ENCODE results near the gene XRCC5. TPM values are rescaled to one million over a fixed set of nuclear protein-coding genes. Genes with fewer than 3 reads are reported as not detected.

Gene XRCC5
- total RNA-seq, 3 donors from 2014 or later: 134 to 227 (median 188) TPM

DNA sequence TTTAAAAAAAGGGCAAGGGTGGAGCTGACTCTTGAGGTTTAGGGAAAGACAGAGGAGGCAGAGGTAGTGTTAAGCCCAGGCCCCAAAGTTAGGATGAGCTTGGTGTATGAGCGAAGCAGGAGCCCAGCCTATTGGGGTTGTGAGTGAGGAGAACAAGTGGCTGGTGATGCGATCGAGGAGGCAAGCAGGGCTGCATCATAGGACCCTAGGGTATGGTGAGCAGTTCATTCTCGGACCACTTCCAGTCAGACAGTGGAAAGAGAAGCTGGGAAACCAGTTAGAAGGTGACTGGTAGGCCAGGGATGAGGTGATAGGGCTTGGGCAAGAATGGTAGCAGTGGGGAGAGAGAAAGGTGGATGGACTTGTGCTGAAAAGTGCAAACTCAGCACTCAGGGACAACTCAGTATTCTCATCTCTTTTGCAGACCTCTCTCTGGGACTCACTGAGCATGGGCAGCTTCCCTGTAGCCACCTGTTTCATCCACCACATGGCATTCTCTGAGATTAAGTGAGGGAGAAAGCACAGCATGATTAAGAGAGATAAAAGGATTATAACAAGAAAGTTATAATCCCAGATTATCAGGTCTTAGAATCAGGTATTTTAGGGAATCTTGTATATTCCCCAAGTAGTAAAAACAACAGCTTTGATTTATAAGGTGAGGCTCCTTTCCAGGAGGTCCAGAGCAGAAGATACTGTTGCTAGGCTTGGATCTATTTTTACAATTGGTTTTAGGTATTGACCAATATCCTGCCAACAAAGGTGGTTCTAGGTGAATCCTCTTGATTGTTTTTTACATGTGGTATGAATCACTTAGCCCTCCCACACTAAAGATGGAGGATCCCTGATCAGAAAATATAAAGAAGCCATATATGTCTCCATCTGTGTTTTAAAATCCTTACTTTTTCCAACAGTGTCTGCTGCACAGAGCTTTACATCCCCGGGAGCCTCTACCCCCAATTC lies 38.3 kb downstream of the XRCC5 start:
- Histone ChIP-seq H3K4me3 (no peak overlapping the region), H3K27me3 (no peaks in the 10 kb centered on the region), H3K36me3 (peaks cover 12% of the 10 kb centered on the region), H3K27ac (no peak overlapping the region), H3K9me3 (no peaks in the 10 kb centered on the region), H3K4me1 (no peaks in the 10 kb centered on the region)
- DNase-seq (ENCODE audit: low spot score in 2 of 2): no peak
- no peak for TF ChIP-seq POLR2AphosphoS5 (IDR thresholded peaks at IDR 0.05)
- TF ChIP-seq, protein P1, sequence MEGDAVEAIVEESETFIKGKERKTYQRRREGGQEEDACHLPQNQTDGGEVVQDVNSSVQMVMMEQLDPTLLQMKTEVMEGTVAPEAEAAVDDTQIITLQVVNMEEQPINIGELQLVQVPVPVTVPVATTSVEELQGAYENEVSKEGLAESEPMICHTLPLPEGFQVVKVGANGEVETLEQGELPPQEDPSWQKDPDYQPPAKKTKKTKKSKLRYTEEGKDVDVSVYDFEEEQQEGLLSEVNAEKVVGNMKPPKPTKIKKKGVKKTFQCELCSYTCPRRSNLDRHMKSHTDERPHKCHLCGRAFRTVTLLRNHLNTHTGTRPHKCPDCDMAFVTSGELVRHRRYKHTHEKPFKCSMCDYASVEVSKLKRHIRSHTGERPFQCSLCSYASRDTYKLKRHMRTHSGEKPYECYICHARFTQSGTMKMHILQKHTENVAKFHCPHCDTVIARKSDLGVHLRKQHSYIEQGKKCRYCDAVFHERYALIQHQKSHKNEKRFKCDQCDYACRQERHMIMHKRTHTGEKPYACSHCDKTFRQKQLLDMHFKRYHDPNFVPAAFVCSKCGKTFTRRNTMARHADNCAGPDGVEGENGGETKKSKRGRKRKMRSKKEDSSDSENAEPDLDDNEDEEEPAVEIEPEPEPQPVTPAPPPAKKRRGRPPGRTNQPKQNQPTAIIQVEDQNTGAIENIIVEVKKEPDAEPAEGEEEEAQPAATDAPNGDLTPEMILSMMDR (IDR thresholded peaks at IDR 0.05): no peak
- no peak for TF ChIP-seq POLR2A (IDR thresholded peaks at IDR 0.05)
- intact Hi-C loops (cut with DNase I; ENCODE audit: low total_unique reads): loop anchor here (5.0 kb wide), 1 partner anchor 1880 kb away; no protein-coding TSS in a partner anchor

- H3K27ac ChIP-seq: no peak overlapping the region
- H3K36me3 ChIP-seq: peaks cover 7% of the 10 kb centered on the region
- no peak for DNase-seq (ENCODE audit: low spot score in 2 of 2)
- no peak overlapping the region for H3K4me3 ChIP-seq
- H3K4me1 ChIP-seq: no peaks in the 10 kb centered on the region
- intact Hi-C loops (cut with DNase I; ENCODE audit: low total_unique reads): loop anchor here (5.0 kb wide), 1 partner anchor 1878 kb away; no protein-coding TSS in a partner anchor
- H3K9me3 ChIP-seq: no peaks in the 10 kb centered on the region
- H3K27me3 ChIP-seq: no peaks in the 10 kb centered on the region
- TF ChIP-seq, protein P1 (IDR thresholded peaks at IDR 0.05): no peak
- TF ChIP-seq POLR2AphosphoS5 (IDR thresholded peaks at IDR 0.05) (no peak), POLR2A (IDR thresholded peaks at IDR 0.05) (no peak)
Measured at GRCh38 chr2:216148983-216149382, 39.8 kb downstream of the XRCC5 start.

DNA sequence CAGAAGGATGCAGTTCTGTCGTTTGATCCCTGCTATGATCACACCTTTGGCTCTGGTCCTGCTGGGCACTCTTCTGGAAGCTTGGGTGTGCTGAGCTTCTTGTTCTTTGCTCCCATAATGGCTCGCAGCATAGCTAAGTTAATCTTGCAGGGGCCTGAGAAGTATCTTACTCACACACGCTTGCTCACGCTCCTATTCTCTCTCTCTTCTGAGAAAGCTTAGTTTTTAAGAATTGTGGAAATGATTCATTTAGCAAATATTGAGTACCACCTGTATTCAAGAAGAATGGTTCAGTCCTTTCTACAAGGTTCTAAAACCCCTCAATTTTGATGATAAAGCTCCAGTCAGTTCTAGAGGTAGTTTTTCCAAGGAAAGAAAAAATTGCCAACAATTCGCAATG lies 40.6 kb downstream of the XRCC5 start:
- Histone ChIP-seq H3K27ac (no peak overlapping the region), H3K4me3 (no peak overlapping the region), H3K36me3 (peaks cover 7% of the 10 kb centered on the region), H3K9me3 (no peaks in the 10 kb centered on the region), H3K27me3 (no peaks in the 10 kb centered on the region), H3K4me1 (no peaks in the 10 kb centered on the region)
- TF ChIP-seq, protein P1 (IDR thresholded peaks at IDR 0.05): no peak
- no peak for TF ChIP-seq POLR2AphosphoS5 (IDR thresholded peaks at IDR 0.05)
- no peak for TF ChIP-seq POLR2A (IDR thresholded peaks at IDR 0.05)
- intact Hi-C loops (cut with DNase I; ENCODE audit: low total_unique reads): loop anchor here (5.0 kb wide), 1 partner anchor 1878 kb away; no protein-coding TSS in a partner anchor
- DNase-seq (ENCODE audit: low spot score in 2 of 2): no peak

- TF ChIP-seq POLR2AphosphoS5 (IDR thresholded peaks at IDR 0.05): no peak
- Histone ChIP-seq H3K27ac (no peak overlapping the region), H3K4me1 (no peaks in the 10 kb centered on the region), H3K27me3 (no peaks in the 10 kb centered on the region), H3K9me3 (no peaks in the 10 kb centered on the region), H3K4me3 (no peak overlapping the region), H3K36me3 (peaks cover 7% of the 10 kb centered on the region)
- intact Hi-C loops (cut with DNase I; ENCODE audit: low total_unique reads): no loop called here
- no peak for DNase-seq (ENCODE audit: low spot score in 2 of 2)
Measured at GRCh38 chr2:216151313-216152025, 42.3 kb downstream of the XRCC5 start.

DNA sequence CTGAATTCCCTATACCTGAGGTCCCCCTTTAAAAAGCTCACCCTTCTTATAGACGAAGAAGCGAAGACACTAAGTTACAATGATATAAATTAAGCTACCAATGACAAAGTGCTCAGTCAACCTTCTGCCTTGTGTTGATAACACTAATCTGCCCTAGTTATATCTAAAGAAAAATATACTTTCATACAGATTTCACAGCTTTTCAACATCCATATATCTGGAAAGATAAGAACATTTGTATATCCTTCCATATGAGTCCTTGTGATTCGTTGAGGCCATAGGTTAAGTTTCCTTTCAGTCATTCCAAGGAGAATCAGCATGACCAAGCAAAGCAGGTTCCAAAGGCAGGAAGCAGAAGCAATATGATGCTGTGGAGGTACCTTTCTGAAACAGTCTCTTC lies 46.8 kb downstream of the XRCC5 start:
- no peak for TF ChIP-seq POLR2AphosphoS5 (IDR thresholded peaks at IDR 0.05)
- TF ChIP-seq, protein P1 (IDR thresholded peaks at IDR 0.05): no peak
- no peak for TF ChIP-seq POLR2A (IDR thresholded peaks at IDR 0.05)
- no peaks in the 10 kb centered on the region for H3K9me3 ChIP-seq
- no peak overlapping the region for H3K27ac ChIP-seq
- H3K4me3 ChIP-seq: no peak overlapping the region
- H3K27me3 ChIP-seq: no peaks in the 10 kb centered on the region
- intact Hi-C loops (cut with DNase I; ENCODE audit: low total_unique reads): no loop called here
- H3K36me3 ChIP-seq: no peaks in the 10 kb centered on the region
- no peaks in the 10 kb centered on the region for H3K4me1 ChIP-seq
- no peak for DNase-seq (ENCODE audit: low spot score in 2 of 2)
